Large intestine (tissue), 1 donor: Measurements from ENCODE around the gene TGFBRAP1. TPM values are rescaled to one million over a fixed set of nuclear protein-coding genes. Genes with fewer than 3 reads are reported as not detected.

ENCODE experiments used
- polyA plus RNA-seq: library from polyadenylated mRNA; unstranded; fragments of 120-200 nt; gene quantifications from one replicate; pipeline ENCODE4 v1.2.1, GENCODE V29; 2013

The TGFBRAP1 gene
- polyA plus RNA-seq, 1 donor, result 14.4 TPM

Other genes with a start within 250 kb of the TGFBRAP1 start
- gene GPR45, start 88.0 kb downstream of the TGFBRAP1 start, polyA plus RNA-seq, result 0.09 TPM
- gene C2orf49, start 7.8 kb upstream of the TGFBRAP1 start, polyA plus RNA-seq, result 21.7 TPM
- gene FHL2, start 69.3 kb upstream of the TGFBRAP1 start, polyA plus RNA-seq, result 28.3 TPM